ENCODE data around the gene MARVELD1. TPM values are rescaled to one million over a fixed set of nuclear protein-coding genes. Genes with fewer than 3 reads are reported as not detected.

Gene MARVELD1
- total and polyA plus RNA-seq, 2 of the 13 experiments (the other 11 are each of a cell fraction or from before 2014, with no cell fraction given): not detected

GRCh38 chr10:97708976-97709946 lies 4.3 kb upstream of the MARVELD1 start (continued):
- TF ChIP-seq THAP9 (CRISPR knock-in tag; IDR thresholded peaks at IDR 0.05; ENCODE audit: borderline replicate concordance): no peak
- TF ChIP-seq ZNF784 (CRISPR knock-in tag; IDR thresholded peaks at IDR 0.05; ENCODE audit: borderline replicate concordance): 0 out of 2 replicates have a peak, but pooled peaks have one; percentile 55
- no peak for TF ChIP-seq MIER3 (CRISPR knock-in tag; IDR thresholded peaks at IDR 0.05; ENCODE audit: borderline replicate concordance)
- no peak for TF ChIP-seq KDM2A (CRISPR knock-in tag; IDR thresholded peaks at IDR 0.05; ENCODE audit: borderline replicate concordance, low read depth)
- peak; percentile 46 for TF ChIP-seq STAG1 (CRISPR knock-in tag; IDR thresholded peaks at IDR 0.05)
- TF ChIP-seq ELF3 (CRISPR knock-in tag; IDR thresholded peaks at IDR 0.05): peak; percentile 11; the same call in 1 of the 2 replicates
- 0 out of 2 replicates have a peak, but pooled peaks have one; percentile 21 for TF ChIP-seq HNF1B (CRISPR knock-in tag; IDR thresholded peaks at IDR 0.05)
- TF ChIP-seq TEAD3 (CRISPR knock-in tag; optimal IDR thresholded peaks at IDR 0.05; ENCODE audit: borderline replicate concordance): peak; percentile 68
- peak; percentile 59 for TF ChIP-seq SRF (IDR thresholded peaks at IDR 0.05; ENCODE audit: low read depth, low read length)
- 0 out of 2 replicates have a peak, but pooled peaks have one; percentile 33 for TF ChIP-seq BCL3 (CRISPR knock-in tag; IDR thresholded peaks at IDR 0.05)

Data from HepG2 (cell line).